Posterior vena cava (tissue), 2 donors: ENCODE results near the gene OR7A5. TPM values are rescaled to one million over a fixed set of nuclear protein-coding genes. Genes with fewer than 3 reads are reported as not detected.
"Not testable (repeated sequence)": the region's sequence is repeated elsewhere in the genome, so short reads cannot be mapped to it uniquely, and the experiment has no call there.

Experiments used
- DNase-seq: peaks from one replicate; pipeline ENCODE4 v3.0.0-alpha.2; 2020; ENCODE audit warnings: low spot score
- intact Hi-C, 2 donors: fragments of 100-400 bp; cut with DNase I; formaldehyde crosslinking; loops; one replicate each; pipeline versions ENCODE4 v1.14.1 to v1.14.2; 2022 to 2023
- long read RNA-seq, 2 donors: library from polyadenylated mRNA; unstranded; transcript quantifications; one replicate each; pipeline ENCODE4 v2.0.0, GENCODE V29; 2020 to 2021
- total RNA-seq, 2 donors: library from RNA; stranded (reverse); fragmentation: NEBNext Ultra II Directional; extraction: Animal tissue kit (Norgen Biotek cat#: 25700); gene quantifications; one replicate each; pipeline ENCODE4 v1.2.1, GENCODE V29; 2021
- donor health status: DM: yes; HTN: yes; CAD: no.
- donor health status: DM: yes; HTN: yes; CAD: no.

Gene OR7A5
- total RNA-seq, result not detected
- long read RNA-seq, donor 1, result 0 reads
- long read RNA-seq, donor 2, result 0 reads

DNA sequence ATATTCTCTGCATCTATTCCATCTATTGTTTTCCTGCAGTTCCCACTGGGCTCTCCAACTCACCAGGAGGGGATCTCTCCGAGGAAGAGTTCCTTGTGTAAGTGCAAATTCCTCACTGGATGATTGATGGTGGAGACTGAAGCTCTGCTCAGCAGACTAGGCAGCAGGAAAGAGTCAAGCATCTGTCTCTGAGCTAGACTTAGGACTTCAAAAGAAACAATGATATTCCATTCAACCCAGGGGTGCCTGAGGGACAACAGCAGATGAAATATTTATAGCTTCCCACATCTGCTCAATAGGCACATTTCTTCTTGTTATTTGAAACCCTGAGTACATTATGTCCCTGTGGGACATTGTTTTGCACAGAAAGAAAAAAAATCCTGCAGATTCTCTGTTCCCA lies at the start of gene OR7A5, which contains the start of gene OR7C1:
OR7A5 (minus strand) TSS at position 175 of the 400 bp plus-strand sequence. CDS start 6,944 bp downstream, outside the sequence.
OR7C1 (minus strand) TSS at position 175 of the 400 bp plus-strand sequence. CDS start 35,049 bp downstream, outside the sequence.
- intact Hi-C loops, result no loop called here
- DNase-seq, result no peak

DNA sequence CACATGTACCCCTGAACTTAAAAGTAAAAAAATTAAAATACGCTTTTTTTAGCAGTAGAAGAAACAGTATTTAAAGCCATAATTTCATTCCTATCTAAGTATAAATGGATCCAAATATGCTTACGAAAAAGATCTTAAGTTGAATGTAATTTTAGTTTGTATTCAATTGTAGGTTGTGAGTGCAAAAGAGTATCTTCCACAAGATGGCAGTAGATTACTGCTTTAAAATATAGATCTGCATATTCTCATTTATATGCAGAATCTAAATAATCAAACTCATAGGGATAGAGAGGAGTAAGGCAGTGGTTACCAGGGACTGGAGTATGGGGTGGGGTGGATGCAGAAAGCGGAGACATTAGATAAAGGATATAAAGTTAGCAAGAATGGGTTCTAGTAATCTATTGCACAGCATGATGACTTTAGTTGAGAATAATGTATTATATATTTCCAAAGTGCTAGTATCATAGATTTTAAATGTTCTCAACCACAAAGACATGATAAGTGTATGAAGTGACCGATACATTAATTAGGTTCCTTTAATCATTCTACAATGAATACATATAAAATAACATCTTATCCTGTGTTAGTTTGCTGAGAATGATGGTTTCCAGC lies 36.7 kb upstream of the OR7A5 start:
- intact Hi-C loops, result no loop called here
- DNase-seq, result no peak

DNA sequence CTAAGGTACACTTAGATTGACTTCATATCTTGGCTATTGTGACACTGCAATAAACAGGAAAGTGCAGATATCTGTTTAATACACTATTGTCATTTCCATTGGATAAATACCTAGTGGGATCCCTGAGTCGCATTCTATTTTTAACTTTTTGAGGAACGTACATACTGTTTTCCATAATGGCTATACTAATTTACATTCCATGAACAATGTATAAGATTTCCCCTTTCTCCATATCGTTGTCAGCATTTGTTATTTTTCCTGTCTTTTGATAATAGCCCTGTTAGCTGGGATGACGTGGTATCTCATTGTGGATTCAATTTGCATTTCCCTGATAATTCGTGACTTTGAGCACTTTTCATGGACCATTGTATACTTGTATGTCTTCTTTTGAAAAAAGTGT lies 33.5 kb upstream of the OR7A5 start:
- DNase-seq, result no peak

DNA sequence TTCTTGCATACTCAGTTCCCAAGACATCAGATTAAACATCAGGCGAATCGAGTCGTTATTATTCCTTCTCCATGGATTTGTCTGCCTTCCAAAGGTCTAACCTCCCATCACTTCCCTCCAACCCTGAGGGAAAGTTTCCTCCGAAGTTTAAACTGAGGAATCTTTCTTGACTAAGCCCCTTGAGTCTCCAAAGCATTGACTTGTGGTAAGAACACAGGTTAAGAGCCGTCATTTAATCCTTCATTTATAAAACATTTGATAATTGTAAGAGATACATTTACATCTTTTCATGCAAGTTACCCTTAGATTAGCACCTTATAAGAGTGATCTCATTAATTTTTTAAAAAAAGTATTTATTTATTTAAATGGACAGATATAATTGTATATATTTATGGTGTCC lies 13.8 kb upstream of the OR7A5 start, which contains the start of gene OR7A10:
OR7A10 (minus strand) TSS at position 101 of the 400 bp plus-strand sequence. CDS start 7,045 bp downstream, outside the sequence.
- intact Hi-C loops, result no loop called here
- DNase-seq, result no peak

More for the DNA sequence above, 33.5 kb upstream of the OR7A5 start:
- intact Hi-C loops, result no loop called here

DNA sequence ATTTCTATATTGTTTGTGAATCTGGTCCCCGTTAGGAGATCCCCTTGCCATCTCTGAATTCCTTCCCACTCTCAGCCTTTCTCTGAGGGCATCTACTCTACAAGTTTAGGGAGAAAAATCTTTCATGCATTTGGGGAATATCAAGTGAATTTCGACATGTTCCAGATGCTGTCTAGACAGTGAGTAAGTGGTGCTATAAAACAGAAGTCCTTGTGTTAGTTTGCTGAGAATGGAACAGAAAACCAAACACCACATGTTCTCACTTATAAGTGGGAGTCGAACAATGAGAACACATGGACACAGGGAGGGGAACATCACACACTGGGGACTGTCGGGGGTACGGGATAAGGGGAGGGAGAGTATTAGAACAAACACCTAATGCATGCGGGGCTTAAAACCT lies 8.6 kb upstream of the OR7A5 start:
- DNase-seq, result no peak
- intact Hi-C loops, result no loop called here

DNA sequence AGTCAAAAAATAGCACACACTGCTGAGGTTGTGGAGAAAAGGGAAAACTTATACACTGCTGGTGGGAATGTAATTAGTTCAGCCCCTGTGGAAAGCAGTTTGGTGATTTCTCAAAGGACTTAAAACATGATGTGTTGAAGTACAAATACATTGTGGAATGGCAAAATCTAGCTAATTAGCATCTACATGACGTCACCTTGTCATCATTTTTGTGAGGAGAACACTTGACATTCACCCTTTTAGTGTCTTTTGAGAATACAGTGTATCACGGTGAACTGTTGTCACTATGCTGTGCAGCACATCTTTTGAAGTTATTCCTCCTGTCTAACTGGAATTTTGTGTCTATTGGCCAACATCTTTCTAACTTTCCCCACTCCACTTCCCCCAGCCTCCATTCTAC lies 8.2 kb upstream of the OR7A5 start:
- no peak for DNase-seq
- intact Hi-C loops, result no loop called here

DNA sequence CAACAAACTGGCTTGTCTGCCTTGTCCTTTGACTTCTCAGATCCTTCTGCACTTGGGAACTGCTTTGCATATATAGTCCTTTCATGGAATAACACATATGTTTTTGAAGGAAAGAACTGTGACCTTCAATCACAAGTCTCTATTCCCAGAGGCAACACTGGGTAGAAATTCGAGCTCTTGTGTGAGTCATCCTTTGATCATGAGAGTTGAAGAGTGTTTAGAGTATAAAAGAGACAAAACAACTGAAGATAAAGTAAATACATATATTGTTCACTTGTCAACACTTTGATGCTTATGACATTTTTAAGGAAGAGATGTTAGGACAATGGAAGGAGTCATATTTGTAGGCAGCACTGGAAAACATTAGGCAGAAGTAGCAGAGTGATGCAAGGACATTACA lies 5.2 kb upstream of the OR7A5 start:
- intact Hi-C loops, result no loop called here
- no peak for DNase-seq

DNA sequence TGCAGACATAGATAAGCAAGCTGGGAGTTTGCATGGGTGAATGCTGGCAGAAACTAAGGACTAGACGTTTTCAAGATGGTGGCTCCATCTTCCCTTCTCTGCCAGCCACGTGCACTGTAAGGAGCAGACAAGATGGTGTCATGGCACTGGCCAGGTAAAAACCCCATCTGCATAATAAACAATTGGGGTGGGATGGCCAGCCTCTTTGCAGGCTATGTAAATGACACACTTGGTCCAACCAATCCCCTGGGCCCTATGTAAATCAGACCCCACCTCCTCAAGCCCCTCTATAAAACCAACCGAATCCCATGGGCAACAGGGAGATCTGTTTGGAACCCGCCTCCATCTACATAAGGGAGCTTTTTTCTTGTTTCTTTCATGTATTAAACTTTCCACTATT lies 2.4 kb upstream of the OR7A5 start:
- DNase-seq, result no peak
- intact Hi-C loops, result no loop called here

DNA sequence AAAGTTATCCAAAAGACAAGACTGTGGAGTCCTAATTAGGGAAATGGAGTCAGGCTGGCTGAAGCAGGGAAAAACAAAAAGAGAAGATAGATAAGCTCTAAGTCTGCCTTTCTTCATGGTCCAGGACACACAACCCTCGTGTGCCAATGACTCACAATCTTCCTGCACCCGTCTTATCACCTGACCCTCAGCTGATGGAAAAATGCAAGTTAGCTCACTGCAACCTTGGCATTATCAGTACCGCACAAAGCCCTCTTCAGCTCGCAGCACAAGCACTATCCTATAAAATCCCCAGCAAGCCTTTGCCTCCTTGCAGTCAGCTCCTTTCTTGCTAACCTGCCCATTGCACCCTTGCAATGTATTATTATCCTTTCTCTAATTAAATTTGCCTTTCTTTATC lies 4.3 kb downstream of the OR7A5 start:
- DNase-seq, result no peak
- intact Hi-C loops, result no loop called here

DNA sequence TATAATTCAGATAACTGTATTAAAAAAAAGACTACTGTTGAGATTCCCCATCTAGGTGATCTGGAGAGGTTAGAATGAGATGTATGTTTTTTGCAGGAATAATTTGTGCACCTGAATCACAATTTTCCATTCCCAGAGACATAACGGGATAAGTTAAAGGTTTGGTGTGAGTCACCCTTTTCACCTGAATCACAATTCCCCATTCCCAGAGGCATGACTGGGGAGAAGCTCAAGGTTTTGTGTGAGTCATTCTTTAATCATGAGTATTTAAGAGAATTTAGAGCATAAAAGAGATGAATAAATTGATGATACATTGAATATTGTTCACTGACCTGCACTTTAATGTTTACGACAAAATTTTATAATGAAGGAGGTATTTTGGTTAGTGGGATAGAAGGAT lies 9.0 kb downstream of the OR7A5 start:
- intact Hi-C loops, result no loop called here

DNA sequence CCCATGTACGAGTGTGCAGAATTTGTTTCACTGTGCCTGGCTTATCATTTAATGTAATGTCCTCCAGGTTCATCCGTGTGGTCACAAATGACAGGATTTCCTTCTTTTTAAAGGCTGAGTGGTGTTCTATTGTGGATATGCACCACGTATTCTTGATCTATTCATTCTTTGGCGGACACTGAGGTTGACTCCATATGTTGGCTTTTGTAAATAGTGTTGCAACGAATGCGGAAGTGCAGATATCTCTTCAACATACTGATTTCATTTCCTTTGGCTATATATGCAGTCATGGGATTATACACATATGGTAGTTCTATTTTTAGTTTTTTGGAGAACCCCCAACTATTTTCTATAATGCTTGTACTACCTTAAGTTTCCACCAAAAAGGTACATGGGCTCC lies 13.0 kb downstream of the OR7A5 start:
- no peak for DNase-seq

More for the DNA sequence above, 9.0 kb downstream of the OR7A5 start:
- DNase-seq, result no peak

DNA sequence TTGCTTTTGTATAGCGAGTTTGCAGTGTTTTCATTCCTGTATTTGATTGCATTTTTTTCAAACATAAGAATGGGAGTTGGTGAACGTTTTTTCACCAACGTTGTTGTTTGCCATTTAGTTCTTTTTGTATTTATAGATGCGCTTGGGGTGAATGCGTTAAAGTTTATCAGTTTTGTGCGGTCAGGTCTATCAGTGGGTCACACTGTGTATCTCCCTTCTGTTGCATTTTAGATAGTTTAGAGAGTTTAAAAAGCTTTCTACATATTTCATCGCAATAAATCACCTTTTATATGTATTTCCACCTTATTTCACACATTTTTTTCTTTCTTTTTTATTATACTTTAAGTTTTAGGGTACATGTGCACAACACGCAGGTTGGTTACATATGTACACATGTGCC lies 16.4 kb downstream of the OR7A5 start:
- intact Hi-C loops, result no loop called here
- no peak for DNase-seq

More for the DNA sequence above, 13.0 kb downstream of the OR7A5 start:
- intact Hi-C loops, result no loop called here

DNA sequence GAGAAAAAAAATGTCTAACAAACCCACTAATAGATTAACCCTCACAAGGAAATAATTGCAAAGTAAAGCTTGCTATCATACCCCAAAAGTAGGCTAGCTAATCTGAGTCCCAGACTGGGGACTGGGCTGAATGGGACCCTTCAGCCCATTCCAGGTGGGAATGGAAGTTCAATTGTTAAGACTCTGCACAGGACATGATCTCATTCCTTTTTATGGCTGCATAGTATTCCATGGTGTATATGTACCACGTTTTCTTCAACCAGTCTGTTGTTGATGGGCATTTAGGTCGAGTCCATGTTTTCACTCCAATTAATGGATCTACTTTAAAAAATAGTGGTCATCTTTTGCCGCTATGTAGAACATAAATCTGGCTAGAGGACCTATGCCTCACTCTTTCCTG lies 17.9 kb downstream of the OR7A5 start:
- intact Hi-C loops, result no loop called here
- no peak for DNase-seq

DNA sequence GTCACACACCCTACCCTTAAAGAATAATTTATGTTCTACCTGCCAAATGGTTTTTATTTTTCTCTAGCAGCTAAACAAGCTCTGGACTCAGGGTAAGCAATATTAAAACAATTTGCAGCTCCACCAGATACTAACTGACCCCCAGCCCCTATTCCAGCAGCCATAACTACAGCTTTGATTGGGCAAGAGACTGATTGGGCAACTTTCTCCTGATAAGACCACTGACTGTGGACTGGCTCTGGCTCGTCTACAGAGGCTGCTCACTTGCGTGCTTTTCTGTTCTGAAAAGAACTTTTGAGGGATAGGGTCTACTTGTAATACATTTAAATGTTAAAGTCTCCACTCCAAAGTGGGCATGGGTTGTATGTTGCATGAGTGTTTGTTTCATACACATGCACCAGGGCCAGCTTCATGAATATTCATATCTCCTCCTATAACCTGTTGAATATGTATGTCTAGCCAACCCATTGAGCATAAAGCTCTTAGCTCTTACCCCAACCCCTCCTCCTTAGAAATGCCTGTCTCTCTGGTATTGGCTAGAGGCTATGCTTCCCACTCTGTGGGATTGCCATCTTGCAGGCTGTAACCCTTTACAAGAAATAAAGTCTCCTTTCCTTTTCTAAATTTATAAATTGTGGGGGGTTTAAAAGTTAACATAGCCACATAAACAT lies 19.9 kb downstream of the OR7A5 start:
- no peak for DNase-seq
- intact Hi-C loops, result no loop called here

DNA sequence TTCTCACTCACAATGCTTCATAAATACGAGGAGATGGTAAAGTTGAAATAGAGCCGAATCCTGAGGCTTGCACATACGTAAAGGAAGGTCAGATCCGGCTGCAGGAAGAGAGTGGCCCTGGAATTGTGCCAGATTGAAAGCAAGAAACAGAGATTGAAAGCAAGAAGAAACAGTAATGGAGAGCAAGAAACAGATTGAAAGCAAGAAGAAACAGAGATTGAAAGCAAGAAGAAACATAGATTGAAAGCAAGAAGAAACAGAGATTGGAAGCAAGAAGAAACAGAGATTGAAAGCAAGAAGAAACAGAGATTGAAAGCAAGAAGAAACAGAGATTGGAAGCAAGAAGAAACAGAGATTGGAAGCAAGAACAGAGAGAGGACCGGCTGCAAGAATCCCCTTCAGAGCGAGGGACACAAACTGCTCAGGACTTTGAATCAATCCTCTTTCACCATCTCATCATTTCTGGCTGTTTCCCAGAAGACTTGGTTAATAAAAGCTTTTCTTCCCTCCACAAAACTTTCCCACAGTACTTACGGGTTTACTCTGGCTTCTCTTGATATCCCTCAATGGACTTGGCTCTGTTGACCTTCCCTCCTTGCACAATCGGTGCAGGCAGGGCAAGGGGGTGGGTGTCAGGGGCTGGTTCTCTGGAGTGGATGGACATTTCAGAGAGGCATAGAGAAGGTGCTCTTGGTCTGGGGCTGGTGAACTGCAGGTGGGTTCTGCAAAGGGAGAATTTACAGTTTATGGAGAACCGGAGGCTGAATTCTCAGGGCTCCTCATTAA lies 25.5 kb downstream of the OR7A5 start:
- intact Hi-C loops, result no loop called here
- DNase-seq, result no peak

DNA sequence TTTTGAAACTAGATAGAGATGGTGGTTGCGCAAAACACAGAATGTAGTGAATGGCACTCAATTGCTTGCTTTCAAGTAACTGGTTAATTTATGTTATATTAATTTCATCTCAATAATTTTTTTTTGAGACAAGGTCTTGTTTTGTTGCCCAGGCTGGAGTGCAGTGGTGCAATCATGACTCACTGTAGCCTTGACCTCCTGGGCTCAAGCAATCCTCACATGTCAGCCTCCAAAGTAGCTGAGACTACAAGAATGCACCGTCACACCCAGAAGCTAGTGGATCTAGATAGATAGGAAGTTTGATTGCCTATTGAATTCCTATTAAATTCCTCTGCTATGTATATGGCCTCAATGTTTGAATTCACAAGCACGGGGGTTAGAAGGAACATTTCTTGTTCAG lies 30.2 kb downstream of the OR7A5 start:
- no peak for DNase-seq
- intact Hi-C loops, result no loop called here

DNA sequence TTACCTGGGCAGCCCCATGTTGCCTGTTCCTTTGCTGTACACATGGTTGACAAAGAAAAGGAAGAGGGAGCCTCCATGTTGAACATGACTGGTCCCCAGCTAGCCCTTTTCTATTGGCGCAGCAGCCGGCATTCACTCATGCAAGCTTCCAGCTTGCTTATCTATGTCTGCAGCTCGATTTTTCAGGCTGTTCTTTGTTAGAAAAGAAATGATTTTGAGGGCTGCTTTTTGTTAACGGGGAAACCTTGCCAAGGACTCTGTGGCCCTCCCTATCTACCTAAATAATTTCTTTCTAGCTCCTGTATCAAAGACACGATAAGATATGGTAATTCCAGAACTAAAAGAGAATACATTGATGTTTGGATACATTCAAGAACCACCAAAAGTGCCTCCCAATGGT lies 36.2 kb downstream of the OR7A5 start:
- no peak for DNase-seq
- intact Hi-C loops, result no loop called here

DNA sequence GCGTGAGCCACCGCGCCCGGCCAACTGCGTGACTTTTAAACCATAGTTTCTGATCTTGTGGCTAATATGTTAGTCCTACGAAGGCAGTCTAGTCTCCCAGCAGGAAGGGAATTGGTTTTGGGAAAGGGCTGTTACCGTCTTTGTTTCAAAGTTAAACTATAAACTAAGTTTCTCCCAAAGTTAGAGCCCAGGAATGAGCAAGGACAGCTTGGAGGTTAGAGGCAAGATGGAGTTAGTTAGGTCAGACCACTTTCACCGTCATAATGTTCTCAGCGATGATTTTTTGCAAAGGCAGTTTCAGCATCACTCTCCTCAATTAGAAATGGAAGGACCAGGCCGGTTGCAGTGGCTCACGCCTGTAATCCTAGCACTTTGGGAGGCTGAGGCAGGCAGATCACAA lies 39.0 kb downstream of the OR7A5 start:
- intact Hi-C loops, result no loop called here

DNA sequence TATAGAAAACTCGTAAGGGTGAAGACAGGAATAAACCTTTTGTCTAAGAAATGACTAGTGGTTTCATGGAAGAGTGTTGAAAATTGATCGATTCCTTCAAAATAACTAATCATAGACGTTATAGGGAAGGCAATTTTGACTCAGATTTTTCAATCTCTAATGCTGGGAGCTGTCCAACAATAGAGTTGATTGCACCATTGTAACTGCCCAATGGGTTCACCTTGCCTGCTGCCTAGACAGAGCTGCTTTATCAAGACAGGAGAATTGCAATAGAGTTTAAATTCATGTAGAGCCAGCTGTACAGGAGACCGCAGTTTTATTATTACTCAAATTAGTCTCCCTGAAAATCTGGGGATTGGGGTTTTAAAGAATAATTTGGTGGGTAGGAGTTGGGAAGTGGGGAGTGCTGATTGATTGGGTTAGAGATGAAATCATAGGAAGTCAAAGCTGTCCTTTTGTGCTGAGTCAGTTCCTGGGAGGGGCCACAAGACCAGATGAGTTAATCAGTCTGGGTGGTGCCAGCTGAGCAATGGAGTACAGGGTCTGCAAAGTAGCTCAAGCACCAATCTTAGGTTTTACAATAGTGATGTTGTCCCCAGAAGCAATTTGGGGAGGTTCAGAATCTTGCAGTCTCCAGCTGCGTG lies 39.8 kb downstream of the OR7A5 start:
- intact Hi-C loops, result no loop called here
- DNase-seq, result no peak

More for the DNA sequence above, 39.0 kb downstream of the OR7A5 start:
- no peak for DNase-seq

DNA sequence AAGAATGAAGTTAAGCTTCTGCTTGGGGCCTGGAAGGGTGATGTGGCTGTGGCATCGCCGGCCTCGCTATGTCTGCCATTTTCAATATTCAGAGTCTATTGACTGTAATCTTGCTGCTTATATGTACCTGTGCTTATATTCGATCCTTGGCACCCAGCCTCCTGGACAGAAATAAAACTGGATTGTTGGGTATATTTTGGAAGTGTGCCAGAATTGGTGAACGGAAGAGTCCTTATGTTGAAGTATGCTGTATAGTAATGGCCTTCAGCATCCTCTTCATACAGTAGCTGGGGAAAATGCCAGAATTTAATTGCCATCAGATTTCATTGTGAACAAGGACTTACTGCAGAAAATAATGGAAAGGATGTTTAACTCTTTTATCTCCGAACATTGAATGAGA lies 42.7 kb downstream of the OR7A5 start:
- intact Hi-C loops, DNase-seq: not testable (repeated sequence)
